ENCODE measurements around the gene RAC3. TPM values are rescaled to one million over a fixed set of nuclear protein-coding genes. Genes with fewer than 3 reads are reported as not detected.

Gene RAC3
- total RNA-seq, 1 donor from 2014 or later: 12.1 TPM

GRCh38 chr17:82053556-82054263, 22.2 kb downstream of the RAC3 start:
- DNase-seq: no peak
- no peak overlapping the region for H3K27ac Mint-ChIP-seq
- intact Hi-C loops (cut with micrococcal nuclease): no loop called here
- H3K4me1 Mint-ChIP-seq: peaks cover 10% of the 10 kb centered on the region
- H3K27me3 Mint-ChIP-seq: no peaks in the 10 kb centered on the region
- H3K9me3 Mint-ChIP-seq: no peaks in the 10 kb centered on the region
- H3K4me3 Mint-ChIP-seq: peak overlapping the region; percentile 82
- H3K36me3 Mint-ChIP-seq (ENCODE audit: low read depth): peaks cover 13% of the 10 kb centered on the region

DNA sequence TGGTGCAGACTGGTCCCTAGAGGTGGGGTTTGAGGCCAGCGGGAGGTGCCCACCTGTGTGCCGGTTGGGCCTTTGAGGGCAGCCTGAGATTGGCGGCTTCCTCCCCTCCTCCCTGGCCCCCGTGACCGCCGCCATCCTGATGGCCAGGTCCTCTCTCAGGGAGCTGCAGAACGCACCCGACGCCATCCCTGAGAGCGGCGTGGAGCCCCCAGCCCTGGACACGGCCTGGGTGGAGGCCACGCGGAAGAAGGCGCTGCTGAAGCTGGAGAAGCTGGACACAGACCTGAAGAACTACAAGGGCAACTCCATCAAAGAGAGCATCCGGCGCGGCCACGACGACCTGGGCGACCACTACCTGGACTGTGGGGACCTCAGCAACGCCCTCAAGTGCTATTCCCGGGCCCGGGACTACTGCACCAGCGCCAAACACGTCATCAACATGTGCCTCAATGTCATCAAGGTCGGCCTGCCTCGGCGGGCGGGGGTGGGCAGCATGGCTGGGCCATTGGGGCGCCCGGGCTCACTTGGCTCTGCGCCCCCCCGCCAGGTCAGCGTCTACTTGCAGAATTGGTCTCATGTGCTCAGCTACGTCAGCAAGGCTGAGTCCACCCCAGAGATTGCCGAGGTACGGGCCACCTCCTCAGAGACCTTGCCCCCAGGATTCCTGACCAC, 23.0 kb downstream of the RAC3 start:
- Mint-ChIP-seq H3K9me3 (no peaks in the 10 kb centered on the region), H3K4me1 (peaks cover 10% of the 10 kb centered on the region), H3K27ac (no peak overlapping the region), H3K4me3 (peak overlapping the region; percentile 55), H3K27me3 (no peaks in the 10 kb centered on the region), H3K36me3 (ENCODE audit: low read depth) (peaks cover 13% of the 10 kb centered on the region)
- no peak for DNase-seq
- intact Hi-C loops (cut with micrococcal nuclease): no loop called here

DNA sequence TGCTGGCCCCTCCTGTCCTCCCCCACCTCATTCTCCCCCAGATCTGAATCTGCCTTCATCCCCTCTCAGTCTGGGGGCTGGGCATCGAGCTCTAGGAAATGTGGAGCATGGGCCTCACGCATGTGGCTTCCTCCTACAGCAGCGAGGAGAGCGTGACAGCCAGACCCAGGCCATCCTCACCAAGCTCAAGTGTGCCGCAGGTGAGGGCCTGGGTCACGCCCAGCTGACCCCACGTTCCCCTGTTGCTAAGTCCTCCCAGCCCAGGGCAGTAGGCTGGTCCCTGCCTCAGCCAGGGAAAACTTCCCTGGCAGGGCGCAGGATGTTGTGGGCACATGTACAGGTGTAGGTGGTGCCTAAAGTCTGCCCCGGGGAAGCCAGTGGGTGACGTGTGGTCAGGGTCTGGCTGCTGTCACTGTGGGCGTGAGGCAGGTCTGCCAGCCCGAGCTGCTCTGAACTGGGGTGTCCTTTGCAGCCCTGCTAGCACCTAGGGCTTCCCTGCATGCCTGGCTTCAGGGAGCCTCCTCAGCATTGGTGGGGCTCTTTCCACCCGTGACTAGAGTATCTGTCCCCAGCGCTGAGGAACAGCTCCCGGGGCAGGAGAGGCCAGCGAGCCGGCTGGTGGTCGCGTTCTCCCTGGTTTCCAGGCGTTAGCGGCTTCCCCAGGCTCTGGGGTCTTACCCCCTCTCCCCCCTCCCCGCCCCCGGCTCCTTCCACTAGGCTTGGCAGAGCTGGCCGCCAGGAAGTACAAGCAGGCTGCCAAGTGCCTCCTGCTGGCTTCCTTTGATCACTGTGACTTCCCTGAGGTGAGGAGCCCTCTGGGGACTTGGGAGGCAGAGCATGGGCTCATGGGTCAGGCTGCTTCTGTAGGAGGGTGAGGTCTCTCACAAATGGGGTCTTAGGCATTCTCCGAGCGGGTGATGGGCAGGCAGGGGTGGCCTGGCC, 23.8 kb downstream of the RAC3 start:
- Mint-ChIP-seq H3K9me3 (no peaks in the 10 kb centered on the region), H3K27me3 (no peaks in the 10 kb centered on the region), H3K4me3 (peak overlapping the region; percentile 55), H3K4me1 (peaks cover 9% of the 10 kb centered on the region), H3K27ac (no peak overlapping the region), H3K36me3 (ENCODE audit: low read depth) (peaks cover 19% of the 10 kb centered on the region)
- intact Hi-C loops (cut with micrococcal nuclease): no loop called here
- no peak for DNase-seq

GRCh38 chr17:82055965-82056728, 24.7 kb downstream of the RAC3 start:
- Mint-ChIP-seq H3K4me1 (peaks cover 3% of the 10 kb centered on the region), H3K27me3 (no peaks in the 10 kb centered on the region), H3K9me3 (no peaks in the 10 kb centered on the region), H3K4me3 (no peak overlapping the region), H3K27ac (no peak overlapping the region), H3K36me3 (ENCODE audit: low read depth) (peaks cover 23% of the 10 kb centered on the region)
- no peak for DNase-seq
- intact Hi-C loops (cut with micrococcal nuclease): no loop called here

DNA sequence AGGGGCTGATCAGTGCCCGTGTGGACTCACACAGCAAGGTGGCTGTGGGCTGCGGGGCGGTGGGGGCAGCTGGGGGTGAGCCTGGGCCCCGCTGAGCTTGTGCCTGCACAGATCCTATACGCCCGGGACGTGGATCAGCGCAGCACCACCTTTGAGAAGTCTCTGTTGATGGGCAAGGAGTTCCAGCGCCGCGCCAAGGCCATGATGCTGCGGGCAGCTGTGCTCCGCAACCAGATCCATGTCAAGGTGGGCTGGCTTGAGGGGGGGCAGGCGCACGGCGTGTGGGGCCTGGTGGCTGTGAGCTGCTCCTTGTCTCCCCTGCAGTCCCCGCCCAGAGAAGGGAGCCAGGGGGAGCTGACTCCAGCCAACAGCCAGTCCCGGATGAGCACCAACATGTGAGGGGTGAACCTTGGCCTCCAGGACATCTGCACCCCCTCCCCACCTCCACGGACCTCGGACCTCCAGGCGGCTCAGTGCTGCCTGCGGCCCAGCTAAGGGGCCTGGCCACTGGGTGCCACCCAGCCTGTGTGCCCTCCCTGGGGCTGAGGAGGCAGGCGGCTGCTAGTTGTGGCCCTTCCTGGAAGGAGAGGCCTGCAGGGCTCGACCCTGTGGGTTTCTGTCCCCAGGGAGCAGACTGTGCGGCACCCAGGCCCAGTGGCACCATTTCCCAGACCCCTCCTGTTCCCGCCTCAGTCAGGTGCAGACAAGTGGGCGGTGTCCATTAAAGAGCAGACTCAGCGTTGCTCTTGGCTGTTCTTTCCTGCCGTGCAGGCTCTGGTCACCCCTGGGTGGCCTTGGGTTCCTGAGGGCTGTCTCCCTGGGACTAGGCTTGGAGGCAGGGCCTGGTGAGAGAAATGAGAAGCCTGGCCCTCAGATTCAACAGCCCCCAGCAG, 25.5 kb downstream of the RAC3 start:
- no peak for DNase-seq
- Mint-ChIP-seq H3K9me3 (no peaks in the 10 kb centered on the region), H3K4me1 (peaks cover 3% of the 10 kb centered on the region), H3K4me3 (no peak overlapping the region), H3K27ac (no peak overlapping the region), H3K27me3 (no peaks in the 10 kb centered on the region), H3K36me3 (ENCODE audit: low read depth) (peaks cover 23% of the 10 kb centered on the region)
- intact Hi-C loops (cut with micrococcal nuclease): no loop called here

- peaks cover 25% of the 10 kb centered on the region for H3K36me3 Mint-ChIP-seq (ENCODE audit: low read depth)
- H3K4me1 Mint-ChIP-seq: peaks cover 1% of the 10 kb centered on the region
- H3K27me3 Mint-ChIP-seq: no peaks in the 10 kb centered on the region
- intact Hi-C loops (cut with micrococcal nuclease): no loop called here
- no peak for DNase-seq
- no peak overlapping the region for H3K4me3 Mint-ChIP-seq
- H3K27ac Mint-ChIP-seq: no peak overlapping the region
- H3K9me3 Mint-ChIP-seq: no peaks in the 10 kb centered on the region
Observed at GRCh38 chr17:82058230-82058854, 26.9 kb downstream of the RAC3 start.

- Mint-ChIP-seq H3K9me3 (no peaks in the 10 kb centered on the region), H3K4me3 (no peak overlapping the region), H3K27me3 (no peaks in the 10 kb centered on the region), H3K36me3 (ENCODE audit: low read depth) (peaks cover 25% of the 10 kb centered on the region), H3K4me1 (peaks cover 1% of the 10 kb centered on the region), H3K27ac (no peak overlapping the region)
- DNase-seq: no peak
- intact Hi-C loops (cut with micrococcal nuclease): no loop called here
Observed at GRCh38 chr17:82058855-82059249, 27.4 kb downstream of the RAC3 start.

- DNase-seq: no peak
- H3K9me3 Mint-ChIP-seq: no peaks in the 10 kb centered on the region
- peaks cover 1% of the 10 kb centered on the region for H3K4me1 Mint-ChIP-seq
- intact Hi-C loops (cut with micrococcal nuclease): no loop called here
- H3K27ac Mint-ChIP-seq: no peak overlapping the region
- H3K36me3 Mint-ChIP-seq (ENCODE audit: low read depth): peaks cover 27% of the 10 kb centered on the region
- H3K4me3 Mint-ChIP-seq: no peak overlapping the region
- H3K27me3 Mint-ChIP-seq: no peaks in the 10 kb centered on the region
Observed at GRCh38 chr17:82059272-82060000, 28.0 kb downstream of the RAC3 start.

GRCh38 chr17:82060001-82060380, 28.5 kb downstream of the RAC3 start:
- Mint-ChIP-seq H3K9me3 (no peaks in the 10 kb centered on the region), H3K27ac (no peak overlapping the region), H3K36me3 (ENCODE audit: low read depth) (peaks cover 24% of the 10 kb centered on the region), H3K27me3 (no peaks in the 10 kb centered on the region), H3K4me1 (peaks cover 1% of the 10 kb centered on the region), H3K4me3 (no peak overlapping the region)
- no peak for DNase-seq
- intact Hi-C loops (cut with micrococcal nuclease): no loop called here

GRCh38 chr17:82060614-82061013, 29.1 kb downstream of the RAC3 start:
- Mint-ChIP-seq H3K27me3 (no peaks in the 10 kb centered on the region), H3K27ac (no peak overlapping the region)
- intact Hi-C loops (cut with micrococcal nuclease): no loop called here

DNA sequence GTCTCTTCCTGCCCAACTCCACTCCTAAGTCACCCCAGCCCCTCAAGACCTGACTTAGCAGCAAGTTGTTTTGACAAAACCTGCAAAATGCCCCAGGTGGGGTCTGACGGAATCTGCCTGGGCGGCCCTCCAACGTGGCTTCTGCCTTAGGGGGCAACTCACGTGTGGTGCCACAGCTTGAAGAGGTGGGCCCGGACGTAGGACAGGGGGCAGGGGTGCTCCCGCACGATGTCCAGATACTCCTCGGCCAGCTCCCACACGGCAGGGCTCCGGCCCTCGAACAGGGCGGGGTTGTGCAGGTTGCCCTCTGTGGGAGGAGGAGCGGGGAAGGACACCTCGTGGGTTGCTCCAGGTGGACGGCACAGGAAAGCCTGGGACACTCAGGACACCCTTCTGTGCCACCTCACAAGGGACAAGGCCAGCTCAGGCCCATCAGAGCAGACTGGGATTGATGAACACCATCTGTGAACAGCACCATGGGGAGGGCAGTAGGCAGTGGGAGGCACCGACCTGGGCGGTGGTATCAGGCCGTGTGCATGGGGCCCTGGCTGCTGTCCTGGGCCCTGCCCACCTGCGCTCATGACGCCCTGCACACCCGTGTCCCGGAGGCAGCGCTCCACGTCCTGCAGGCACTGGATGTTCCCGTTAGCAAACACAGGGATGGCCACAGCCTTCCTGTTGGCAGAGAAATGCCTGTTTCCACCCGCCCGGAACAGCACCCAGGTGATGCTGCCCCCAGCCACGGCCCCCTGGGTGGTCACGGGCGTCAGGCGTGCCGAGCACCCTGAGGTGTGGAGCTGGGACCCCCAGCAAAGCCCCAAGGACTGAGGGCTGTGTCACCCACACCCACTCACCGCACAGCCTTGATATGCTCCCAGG, 29.8 kb downstream of the RAC3 start:
- DNase-seq: no peak
- no peak overlapping the region for H3K4me3 Mint-ChIP-seq
- H3K27ac Mint-ChIP-seq: no peak overlapping the region
- no peaks in the 10 kb centered on the region for H3K9me3 Mint-ChIP-seq
- H3K27me3 Mint-ChIP-seq: no peaks in the 10 kb centered on the region
- intact Hi-C loops (cut with micrococcal nuclease): no loop called here
- H3K36me3 Mint-ChIP-seq (ENCODE audit: low read depth): peaks cover 22% of the 10 kb centered on the region
- H3K4me1 Mint-ChIP-seq: peaks cover 3% of the 10 kb centered on the region

More at GRCh38 chr17:82060614-82061013, 29.1 kb downstream of the RAC3 start:
- Mint-ChIP-seq H3K9me3 (no peaks in the 10 kb centered on the region), H3K4me1 (peaks cover 1% of the 10 kb centered on the region), H3K4me3 (no peak overlapping the region), H3K36me3 (ENCODE audit: low read depth) (peaks cover 24% of the 10 kb centered on the region)
- DNase-seq: no peak
